Measurements from ENCODE around the gene CYP2B6.
"Not testable (repeated sequence)": the region's sequence is repeated elsewhere in the genome, so short reads cannot be mapped to it uniquely, and the experiment has no call there.

DNA sequence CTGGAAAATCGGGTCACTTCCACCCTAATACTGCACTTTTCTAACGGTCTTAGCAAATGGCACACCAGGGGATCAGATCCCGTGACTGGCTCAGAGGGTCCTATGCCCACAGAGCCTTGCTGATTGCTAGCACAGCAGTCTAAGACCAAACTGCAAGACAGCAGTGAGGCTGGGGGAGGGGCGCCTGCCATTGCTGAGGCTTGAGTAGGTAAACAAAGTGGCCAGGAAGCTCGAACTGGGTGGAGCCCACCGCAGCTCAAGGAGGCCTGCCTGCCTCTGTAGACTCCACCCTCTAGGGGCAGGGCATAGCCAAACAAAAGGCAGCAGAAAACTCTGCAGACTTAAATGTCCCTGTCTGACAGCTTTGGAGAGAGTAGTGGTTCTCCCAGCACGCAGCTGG is 42.2 kb downstream of the CYP2B6 start:
- TF ChIP-seq, protein P1, sequence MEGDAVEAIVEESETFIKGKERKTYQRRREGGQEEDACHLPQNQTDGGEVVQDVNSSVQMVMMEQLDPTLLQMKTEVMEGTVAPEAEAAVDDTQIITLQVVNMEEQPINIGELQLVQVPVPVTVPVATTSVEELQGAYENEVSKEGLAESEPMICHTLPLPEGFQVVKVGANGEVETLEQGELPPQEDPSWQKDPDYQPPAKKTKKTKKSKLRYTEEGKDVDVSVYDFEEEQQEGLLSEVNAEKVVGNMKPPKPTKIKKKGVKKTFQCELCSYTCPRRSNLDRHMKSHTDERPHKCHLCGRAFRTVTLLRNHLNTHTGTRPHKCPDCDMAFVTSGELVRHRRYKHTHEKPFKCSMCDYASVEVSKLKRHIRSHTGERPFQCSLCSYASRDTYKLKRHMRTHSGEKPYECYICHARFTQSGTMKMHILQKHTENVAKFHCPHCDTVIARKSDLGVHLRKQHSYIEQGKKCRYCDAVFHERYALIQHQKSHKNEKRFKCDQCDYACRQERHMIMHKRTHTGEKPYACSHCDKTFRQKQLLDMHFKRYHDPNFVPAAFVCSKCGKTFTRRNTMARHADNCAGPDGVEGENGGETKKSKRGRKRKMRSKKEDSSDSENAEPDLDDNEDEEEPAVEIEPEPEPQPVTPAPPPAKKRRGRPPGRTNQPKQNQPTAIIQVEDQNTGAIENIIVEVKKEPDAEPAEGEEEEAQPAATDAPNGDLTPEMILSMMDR (IDR thresholded peaks at IDR 0.05), result not testable (repeated sequence)
- TF ChIP-seq POLR2A, POLR2AphosphoS5, EP300 (IDR thresholded peaks at IDR 0.05): not testable (repeated sequence)

Data from sigmoid colon (tissue), 4 donors.